GM12873 (cell line): ENCODE measurements around the gene CYTH4.

ENCODE experiments used
- TF ChIP-seq, protein P1 (sequence below): IDR thresholded peaks from 2 replicates; pipeline ENCODE4 v1.5.1; 2012; ENCODE audit warnings: low read depth, mild to moderate bottlenecking, moderate library complexity, low read length, control low read depth; ENCODE audit not compliant: insufficient read depth; ENCODE audit errors: missing control alignments

The CYTH4 gene

DNA sequence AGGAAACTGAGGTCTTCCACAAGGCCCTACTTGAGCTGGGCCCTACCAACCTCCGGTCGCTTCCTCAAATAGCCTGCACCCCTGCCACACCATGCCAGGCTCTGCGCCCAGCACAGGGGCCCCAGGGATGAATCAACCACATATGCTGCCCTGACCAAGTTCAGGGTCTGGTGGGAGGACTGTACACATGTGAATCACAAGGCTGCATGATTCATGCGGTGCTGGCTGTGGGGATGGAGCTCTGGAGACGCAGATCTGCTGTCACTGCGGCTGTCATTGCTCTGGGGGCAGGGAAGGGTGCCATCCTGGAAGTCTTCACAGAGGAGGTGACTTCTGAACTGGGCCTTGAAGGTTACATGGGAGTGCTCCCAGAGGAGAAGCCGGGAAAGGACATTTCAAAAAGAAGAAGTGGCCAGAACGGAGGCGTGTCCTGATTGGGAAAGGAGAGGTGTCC, 21.5 kb downstream of the CYTH4 start:
- TF ChIP-seq, protein P1, sequence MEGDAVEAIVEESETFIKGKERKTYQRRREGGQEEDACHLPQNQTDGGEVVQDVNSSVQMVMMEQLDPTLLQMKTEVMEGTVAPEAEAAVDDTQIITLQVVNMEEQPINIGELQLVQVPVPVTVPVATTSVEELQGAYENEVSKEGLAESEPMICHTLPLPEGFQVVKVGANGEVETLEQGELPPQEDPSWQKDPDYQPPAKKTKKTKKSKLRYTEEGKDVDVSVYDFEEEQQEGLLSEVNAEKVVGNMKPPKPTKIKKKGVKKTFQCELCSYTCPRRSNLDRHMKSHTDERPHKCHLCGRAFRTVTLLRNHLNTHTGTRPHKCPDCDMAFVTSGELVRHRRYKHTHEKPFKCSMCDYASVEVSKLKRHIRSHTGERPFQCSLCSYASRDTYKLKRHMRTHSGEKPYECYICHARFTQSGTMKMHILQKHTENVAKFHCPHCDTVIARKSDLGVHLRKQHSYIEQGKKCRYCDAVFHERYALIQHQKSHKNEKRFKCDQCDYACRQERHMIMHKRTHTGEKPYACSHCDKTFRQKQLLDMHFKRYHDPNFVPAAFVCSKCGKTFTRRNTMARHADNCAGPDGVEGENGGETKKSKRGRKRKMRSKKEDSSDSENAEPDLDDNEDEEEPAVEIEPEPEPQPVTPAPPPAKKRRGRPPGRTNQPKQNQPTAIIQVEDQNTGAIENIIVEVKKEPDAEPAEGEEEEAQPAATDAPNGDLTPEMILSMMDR: no peak

DNA sequence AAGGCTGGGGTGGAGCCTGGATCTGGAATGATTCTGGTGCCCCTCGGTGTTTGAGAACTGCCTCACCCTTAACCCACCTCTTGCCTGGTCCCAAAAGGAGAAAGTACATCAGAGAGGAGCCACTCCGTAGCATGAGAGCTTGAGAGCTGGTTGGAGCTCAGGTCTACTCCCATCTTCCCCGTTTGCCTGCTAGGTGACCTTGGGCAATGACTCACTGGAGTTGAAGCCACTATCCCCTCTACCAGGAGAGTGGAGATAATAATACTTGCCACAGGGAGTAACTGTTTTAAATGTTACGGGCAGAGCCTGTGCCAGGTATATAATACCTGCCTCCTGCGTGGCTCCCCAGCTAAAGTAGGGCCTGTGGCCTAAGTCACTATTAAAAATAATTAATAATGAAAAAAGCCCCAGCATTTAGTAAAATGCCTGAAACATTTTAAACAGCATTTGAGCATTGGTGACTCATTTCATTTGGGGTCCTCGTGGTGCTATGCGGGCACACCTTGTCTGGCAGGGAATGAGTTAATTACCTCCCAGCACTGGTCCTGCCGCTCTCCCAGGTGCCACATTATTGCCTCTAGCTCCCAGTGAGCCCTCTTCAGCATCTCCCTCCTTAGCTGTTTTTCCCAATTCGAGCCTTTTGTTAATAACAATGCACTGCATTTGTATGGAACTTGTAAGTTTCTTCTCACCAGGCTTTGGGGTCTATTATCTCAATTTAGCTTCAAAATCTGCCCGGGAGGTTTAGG, 22.5 kb downstream of the CYTH4 start:
- TF ChIP-seq, protein P1: no peak

DNA sequence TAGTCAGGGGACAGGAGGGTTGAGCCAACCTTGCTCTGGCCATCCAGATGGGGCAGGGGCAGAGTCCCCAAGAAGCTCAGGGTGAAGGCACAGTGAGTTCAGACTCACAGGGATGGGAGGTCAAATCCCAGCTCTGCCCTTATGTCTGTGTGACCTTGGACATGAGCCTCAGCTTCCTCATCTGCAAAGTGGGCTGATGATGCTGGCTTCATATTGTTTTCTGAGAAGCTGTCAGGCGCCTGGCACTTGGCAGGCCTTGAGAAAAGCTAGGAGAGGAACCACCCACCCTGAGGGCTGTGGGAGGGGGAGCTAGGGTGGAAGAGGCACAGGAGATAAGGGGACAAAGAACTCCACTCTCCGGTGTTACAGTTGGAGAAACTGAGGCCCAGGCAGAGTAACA, 23.6 kb downstream of the CYTH4 start:
- TF ChIP-seq, protein P1: no peak

DNA sequence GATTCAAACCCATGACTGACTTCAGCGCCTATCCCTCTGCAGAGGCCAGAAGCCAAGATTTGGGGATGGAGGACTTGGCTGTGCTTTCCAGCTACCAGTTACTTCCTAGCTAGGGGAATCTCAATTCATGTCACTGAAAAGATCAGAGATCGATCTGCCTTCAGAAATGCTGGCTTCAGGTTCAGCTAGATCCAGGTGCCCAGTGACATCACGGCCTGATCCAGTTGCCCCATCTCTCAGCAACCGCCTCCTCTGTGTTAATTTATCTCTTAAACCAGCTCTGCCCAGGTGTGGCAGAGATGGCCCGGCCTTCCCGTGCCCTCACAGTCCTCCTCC, 24.2 kb downstream of the CYTH4 start:
- TF ChIP-seq, protein P1: no peak

DNA sequence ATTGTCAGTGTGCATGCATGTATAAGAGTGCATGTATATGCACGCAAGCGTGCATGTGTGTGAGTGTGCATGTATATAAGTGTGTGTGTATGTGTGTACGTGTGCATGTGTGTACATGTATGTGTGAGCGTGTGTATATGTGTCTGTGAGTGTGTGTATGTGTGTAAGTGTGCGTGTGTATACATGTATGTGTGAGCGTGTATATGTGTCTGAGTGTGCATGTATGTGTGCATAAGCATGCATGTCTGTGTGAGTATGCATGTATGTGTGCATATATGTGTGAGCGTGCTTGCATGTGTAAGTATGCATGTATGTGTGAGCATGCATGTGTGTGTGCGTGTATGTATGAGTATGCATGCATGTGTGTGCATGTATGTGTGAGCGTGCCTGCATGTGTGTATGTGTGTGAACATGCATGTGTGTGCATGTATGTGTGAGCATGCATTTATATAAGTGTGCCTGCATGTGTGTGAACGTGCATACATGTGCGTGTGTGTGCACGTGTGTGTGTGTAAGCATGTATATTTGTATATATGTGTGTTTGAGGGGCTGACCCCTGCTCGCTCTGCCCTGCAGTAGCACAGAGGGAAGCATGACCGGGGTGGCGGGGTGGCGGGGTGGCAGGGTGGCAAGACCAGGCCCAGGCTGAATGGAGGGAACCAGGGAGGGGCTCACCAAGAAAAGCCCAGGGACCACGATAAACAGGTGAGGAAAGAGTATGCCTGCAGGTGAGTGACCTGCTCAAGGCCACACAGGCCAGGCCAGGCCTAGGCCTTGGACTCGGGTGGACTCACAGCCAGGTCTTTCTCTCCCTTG, 26.3 kb downstream of the CYTH4 start:
- TF ChIP-seq, protein P1: no peak

DNA sequence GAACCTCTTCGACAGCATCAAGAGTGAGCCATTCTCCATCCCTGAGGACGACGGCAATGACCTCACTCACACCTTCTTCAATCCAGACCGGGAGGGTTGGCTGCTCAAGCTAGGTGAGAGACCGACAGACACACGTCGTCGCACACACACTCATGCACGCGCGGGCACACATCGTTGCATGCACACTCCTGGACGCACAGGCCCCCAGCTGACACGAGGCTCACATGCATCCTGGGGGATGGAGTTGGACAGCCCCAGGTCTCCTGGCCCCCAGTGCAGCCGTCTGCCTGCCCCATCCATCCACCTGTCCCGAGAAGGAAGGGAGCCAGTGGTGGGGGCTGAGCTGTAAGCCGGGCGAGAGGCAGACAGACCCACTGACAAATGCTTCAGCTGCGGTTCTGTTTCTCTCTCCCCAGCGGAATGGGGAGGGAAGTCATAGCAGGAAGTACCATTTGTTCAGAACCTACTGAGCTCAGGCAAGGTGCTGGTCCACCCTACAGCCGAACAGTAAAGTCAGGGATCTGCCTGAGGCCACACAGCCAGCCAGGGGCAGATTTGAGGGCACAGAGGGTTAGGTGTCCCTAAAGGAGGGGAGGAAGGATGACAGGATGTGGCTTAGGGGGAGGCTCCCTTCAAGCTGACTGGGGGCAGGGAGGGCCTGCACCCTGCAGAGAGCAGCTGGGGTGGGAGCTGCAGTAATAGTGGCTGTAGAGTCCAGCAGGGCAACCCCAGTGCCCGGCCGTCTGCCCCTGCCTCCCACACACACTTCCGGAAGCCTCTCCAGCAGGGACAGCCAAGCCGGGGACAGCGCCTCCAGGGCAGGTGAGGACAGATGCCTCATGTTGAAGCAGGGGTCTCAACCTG, 27.1 kb downstream of the CYTH4 start:
- TF ChIP-seq, protein P1: no peak
